ENCODE measurements around the gene CFAP100.

CFAP100 gene

GRCh38 chr3:126484662-126485061 is 90.0 kb downstream of the CFAP100 start:
- DNase-seq = no peak

GRCh38 chr3:126485176-126485897 is 90.6 kb downstream of the CFAP100 start:
- DNase-seq = no peak

GRCh38 chr3:126485956-126486355 is 91.2 kb downstream of the CFAP100 start:
- DNase-seq = no peak

Measured in kidney glomerular epithelial cell (primary cell).